ENCODE measurements around the gene ASCL5. TPM values are rescaled to one million over a fixed set of nuclear protein-coding genes. Genes with fewer than 3 reads are reported as not detected.
"Not testable (repeated sequence)": the region's sequence is repeated elsewhere in the genome, so short reads cannot be mapped to it uniquely, and the experiment has no call there.

ASCL5 gene
- total RNA-seq, 1 donor from 2014 or later: not detected

DNA sequence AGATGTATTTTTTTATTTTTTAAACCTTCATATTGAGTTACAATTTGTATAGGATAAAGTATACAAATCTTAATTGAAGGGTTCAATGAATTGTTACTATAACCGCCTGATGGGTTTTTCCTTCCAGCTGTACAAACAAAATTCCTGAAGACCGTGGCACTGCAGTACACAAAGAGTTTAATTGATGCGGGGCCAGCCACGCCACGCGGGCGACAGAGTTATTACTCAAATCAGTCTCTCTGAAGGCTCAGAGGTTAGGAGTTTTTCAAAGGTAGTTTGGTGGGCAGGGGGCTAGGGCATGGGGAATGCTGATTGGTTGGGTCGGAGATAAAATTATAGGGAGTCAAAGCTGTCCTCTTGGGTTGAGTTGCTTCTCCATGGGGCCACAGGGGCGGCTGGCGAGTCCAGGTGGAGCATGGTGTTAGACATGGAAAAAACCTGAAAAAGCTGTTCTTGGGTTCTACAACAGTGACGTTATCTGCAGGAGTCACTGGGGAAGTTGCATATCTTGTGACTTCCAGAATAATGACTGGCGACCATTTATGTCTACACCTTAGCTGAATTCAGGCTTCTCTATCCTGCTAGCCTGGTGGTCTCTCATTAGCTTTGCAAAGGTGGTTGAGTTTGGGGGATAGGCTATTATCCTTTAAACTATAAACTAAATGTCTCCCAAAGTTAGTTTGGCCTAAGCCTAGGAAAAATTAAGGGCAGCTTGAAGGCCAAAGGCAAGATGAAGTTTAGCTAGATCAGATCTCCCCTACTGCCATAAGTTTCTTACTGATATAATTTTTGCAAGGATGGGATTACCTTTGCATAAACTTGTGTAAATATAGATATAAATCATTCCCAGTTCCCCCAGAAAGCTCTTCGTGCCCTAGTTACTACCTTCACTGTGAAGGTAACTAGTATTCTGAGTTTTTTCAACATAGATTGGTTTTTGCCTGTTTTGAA, 40.3 kb upstream of the ASCL5 start:
- Histone ChIP-seq H3K27ac (no peak overlapping the region), H3K4me1 (peaks cover 14% of the 10 kb centered on the region), H3K9me3 (no peaks in the 10 kb centered on the region), H3K36me3 (no peaks in the 10 kb centered on the region), H3K4me3 (no peak overlapping the region), H3K27me3 (ENCODE audit: low read depth) (no peaks in the 10 kb centered on the region)
- DNase-seq (no peak), ATAC-seq (no peak)
- intact Hi-C loops (cut with DNase I): no loop called here
- TF ChIP-seq, protein P1, sequence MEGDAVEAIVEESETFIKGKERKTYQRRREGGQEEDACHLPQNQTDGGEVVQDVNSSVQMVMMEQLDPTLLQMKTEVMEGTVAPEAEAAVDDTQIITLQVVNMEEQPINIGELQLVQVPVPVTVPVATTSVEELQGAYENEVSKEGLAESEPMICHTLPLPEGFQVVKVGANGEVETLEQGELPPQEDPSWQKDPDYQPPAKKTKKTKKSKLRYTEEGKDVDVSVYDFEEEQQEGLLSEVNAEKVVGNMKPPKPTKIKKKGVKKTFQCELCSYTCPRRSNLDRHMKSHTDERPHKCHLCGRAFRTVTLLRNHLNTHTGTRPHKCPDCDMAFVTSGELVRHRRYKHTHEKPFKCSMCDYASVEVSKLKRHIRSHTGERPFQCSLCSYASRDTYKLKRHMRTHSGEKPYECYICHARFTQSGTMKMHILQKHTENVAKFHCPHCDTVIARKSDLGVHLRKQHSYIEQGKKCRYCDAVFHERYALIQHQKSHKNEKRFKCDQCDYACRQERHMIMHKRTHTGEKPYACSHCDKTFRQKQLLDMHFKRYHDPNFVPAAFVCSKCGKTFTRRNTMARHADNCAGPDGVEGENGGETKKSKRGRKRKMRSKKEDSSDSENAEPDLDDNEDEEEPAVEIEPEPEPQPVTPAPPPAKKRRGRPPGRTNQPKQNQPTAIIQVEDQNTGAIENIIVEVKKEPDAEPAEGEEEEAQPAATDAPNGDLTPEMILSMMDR (IDR thresholded peaks at IDR 0.05): no peak

DNA sequence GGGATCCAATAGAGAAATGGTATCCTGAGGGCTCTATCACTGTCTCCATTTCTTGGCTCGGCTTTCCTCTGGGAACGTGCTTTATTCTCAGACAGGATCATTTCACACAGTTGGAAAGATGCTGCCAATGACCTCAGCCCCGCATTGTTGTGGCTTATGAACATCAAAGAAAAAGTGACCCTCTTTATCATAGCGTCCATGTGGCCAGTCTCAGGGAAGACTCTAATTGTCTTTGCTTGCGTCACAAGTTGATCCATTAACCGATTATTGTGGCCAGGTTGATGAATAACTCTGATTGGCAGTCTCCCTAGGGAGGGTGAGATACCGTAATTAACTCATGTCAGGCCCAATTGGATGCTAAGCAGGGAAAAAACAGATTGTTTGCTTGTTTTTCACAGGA, 37.7 kb upstream of the ASCL5 start:
- TF ChIP-seq, protein P1 (IDR thresholded peaks at IDR 0.05): no peak
- H3K4me1 ChIP-seq: no peaks in the 10 kb centered on the region
- no peaks in the 10 kb centered on the region for H3K36me3 ChIP-seq
- no peak overlapping the region for H3K27ac ChIP-seq
- intact Hi-C loops (cut with DNase I): no loop called here
- ATAC-seq: no peak
- no peak overlapping the region for H3K4me3 ChIP-seq
- H3K9me3 ChIP-seq: no peaks in the 10 kb centered on the region
- H3K27me3 ChIP-seq (ENCODE audit: low read depth): no peaks in the 10 kb centered on the region
- DNase-seq: no peak

DNA sequence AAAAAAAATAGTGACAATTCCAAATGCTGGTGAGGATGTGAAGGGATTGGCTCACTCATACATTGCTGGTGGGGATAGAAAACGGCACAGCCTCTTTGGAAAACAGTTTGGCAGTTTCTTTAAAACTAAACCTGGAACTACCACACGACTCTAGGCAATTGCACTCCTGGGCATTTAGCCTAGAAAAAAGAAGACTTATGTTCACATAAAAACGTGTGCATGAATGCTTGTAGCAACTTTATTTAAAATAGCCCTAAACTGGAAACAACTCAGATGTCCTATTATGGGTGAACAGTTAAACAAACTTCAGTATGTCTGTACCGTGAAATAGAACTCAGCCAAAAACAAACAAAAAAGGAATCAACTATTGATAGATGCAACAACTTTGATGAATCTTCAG, 36.7 kb upstream of the ASCL5 start:
- Histone ChIP-seq H3K4me3 (no peak overlapping the region), H3K27me3 (ENCODE audit: low read depth) (no peaks in the 10 kb centered on the region), H3K36me3 (no peaks in the 10 kb centered on the region), H3K27ac (no peak overlapping the region), H3K4me1 (no peaks in the 10 kb centered on the region), H3K9me3 (no peaks in the 10 kb centered on the region)
- TF ChIP-seq, protein P1 (IDR thresholded peaks at IDR 0.05): no peak
- DNase-seq (no peak), ATAC-seq (no peak)
- intact Hi-C loops (cut with DNase I): no loop called here

DNA sequence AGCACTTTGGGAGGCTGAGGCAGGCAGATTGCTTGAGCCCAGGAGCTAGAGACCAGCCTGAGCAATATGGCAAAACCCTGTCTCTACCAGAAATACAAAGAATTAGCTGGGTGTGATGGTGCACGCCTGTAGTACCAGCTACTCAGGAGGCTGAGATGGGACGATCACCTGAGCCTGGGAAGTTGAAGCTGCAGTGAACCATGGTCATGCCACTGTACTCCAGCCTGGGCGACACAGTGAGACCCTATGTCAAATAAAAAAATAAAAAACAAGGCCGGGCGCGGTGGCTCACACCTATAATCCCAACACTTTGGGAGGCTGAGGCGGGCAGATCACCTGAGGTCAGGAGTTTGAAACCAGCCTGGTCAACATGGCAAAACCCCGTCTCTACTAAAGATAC, 36.1 kb upstream of the ASCL5 start:
- ATAC-seq; H3K27ac ChIP-seq; H3K27me3 ChIP-seq (ENCODE audit: low read depth); intact Hi-C loops (cut with DNase I); H3K4me3 ChIP-seq; H3K9me3 ChIP-seq; H3K4me1 ChIP-seq; DNase-seq; H3K36me3 ChIP-seq: not testable (repeated sequence)

DNA sequence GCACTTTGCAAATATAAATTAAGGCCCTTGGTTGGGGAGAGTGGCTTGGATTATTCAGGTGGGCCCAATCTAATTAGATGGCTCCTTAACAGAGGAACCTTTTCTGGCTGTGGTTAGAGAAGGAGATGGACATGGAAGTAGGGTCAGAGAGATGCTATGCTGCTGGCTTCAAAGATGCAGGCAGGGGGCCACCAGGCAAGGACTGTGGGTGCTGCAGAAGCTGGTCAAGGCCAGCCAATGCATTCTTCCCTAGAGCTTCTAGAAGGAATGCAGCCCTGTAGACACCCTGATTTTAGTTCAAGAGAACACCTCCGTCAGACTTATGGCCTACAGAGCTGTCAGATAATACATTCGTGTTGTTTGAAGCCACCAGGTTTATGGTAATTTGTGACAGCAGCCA, 31.0 kb upstream of the ASCL5 start:
- Histone ChIP-seq H3K27me3 (ENCODE audit: low read depth) (no peaks in the 10 kb centered on the region), H3K36me3 (no peaks in the 10 kb centered on the region), H3K9me3 (no peaks in the 10 kb centered on the region), H3K4me1 (peaks cover 14% of the 10 kb centered on the region), H3K4me3 (no peak overlapping the region), H3K27ac (no peak overlapping the region)
- ATAC-seq (no peak), DNase-seq (no peak)
- intact Hi-C loops (cut with DNase I): no loop called here
- TF ChIP-seq, protein P1 (IDR thresholded peaks at IDR 0.05): no peak

DNA sequence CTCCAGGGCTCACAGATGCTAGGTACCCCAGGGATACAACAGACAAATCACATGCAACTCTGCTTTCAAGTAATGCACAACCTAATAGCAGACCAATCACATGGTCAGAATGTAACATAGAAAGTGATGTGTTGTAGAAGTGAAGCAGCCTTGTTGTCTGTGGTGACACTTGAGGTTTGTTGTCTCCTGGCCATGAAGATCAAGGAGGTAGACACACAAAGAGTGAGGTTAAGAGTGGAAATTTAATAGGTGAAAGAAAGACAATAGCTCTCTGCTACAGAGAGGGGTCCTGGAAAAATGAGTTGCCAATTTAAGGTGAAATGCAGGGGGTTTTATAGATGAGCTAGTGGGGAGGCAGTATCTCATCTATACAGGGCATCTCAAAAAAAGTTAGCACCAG, 29.8 kb upstream of the ASCL5 start:
- H3K9me3 ChIP-seq: no peaks in the 10 kb centered on the region
- no peak for ATAC-seq
- no peaks in the 10 kb centered on the region for H3K27me3 ChIP-seq (ENCODE audit: low read depth)
- no peak overlapping the region for H3K4me3 ChIP-seq
- no peaks in the 10 kb centered on the region for H3K36me3 ChIP-seq
- TF ChIP-seq, protein P1 (IDR thresholded peaks at IDR 0.05): no peak
- DNase-seq: no peak
- peaks cover 19% of the 10 kb centered on the region for H3K4me1 ChIP-seq
- intact Hi-C loops (cut with DNase I): no loop called here
- no peak overlapping the region for H3K27ac ChIP-seq
